Stromal cell of bone marrow (primary cell): Measurements from ENCODE around the gene GLG1.
"Not testable (repeated sequence)": the region's sequence is repeated elsewhere in the genome, so short reads cannot be mapped to it uniquely, and the experiment has no call there.

Experiments
- DNase-seq: peaks from one replicate; pipeline ENCODE4 v3.0.0-alpha.2; 2012; ENCODE audit warnings: low read depth

Gene GLG1

GRCh38 chr16:74409185-74409981 lies 197.5 kb downstream of the GLG1 start:
- not testable (repeated sequence) for DNase-seq

- not testable (repeated sequence) for DNase-seq
These were observed 199.6 kb downstream of the GLG1 start for GRCh38 chr16:74407362-74407705.

DNA sequence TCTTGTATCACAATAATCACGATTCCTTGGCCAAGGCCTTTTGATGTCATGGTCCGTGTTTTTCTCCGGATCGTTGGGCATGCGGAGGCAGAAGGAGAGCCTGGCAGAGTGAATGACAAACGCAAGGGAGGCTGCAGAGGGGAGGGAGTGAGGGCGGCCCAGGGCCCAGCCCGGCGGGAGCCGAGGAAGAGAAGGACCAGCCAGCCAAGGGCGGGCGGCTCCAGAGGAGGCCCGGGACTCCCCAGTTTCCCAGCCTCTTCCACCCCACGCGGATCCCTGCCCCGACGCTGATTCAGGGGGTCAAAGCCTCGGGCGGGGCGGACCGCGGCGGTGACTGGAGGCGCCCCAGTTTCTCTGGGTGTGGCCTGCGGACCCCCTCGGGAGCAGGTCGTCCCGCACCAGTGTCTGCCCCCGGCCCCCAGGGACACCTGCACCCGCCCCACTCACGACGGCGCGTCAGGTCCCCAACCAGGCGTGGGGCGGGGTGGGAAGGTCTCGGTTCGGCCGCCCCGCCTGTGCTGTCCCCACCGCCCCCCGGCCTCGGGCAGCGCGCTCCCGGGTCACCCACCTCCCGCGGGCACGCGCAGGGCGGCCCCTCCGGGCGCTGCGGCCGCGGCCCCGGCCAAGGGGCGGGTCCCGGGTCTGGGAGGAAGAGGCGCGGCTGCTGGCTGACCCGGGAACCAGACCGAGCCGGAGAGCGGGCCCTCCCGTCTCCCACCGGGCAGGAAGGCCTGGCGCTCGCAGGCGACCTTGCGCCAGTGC lies 200.1 kb downstream of the GLG1 start:
- DNase-seq: not testable (repeated sequence)

DNA sequence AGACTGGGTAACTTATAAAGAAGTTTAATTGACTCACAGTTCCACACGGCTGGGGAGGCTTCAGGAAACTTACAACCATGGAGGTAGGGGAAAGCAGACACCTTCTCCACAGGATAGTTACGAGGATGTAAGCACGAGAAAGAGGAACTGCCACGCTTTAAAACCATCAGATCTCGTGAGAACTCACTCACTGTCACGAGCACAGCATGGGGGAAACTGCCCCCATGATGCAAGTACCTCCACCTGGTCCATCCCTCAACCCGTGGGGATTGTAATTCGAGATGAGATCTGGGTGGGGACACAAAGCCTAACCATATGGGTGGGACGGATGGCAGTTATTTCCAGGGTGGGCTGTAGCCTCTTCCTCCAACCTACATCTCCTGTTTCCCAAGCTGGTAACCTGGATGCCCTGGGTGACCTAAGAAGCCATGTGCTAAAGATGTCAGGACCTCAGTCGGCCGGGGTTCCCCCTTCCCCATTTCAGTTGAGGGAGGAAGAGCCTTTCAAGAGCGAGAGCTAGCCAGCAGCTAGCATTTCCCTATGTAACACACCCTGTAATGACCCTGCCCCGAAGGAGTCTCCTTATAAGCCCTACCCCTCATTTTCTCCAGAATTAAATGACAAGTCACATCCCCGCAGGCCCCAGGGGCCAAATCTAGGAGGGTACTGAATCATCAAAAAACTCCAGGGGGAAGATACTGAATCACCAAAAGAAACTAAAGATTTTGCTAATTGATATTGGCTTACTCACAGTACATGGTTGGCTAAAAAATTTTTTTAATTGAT lies 202.6 kb downstream of the GLG1 start:
- DNase-seq: not testable (repeated sequence)

DNA sequence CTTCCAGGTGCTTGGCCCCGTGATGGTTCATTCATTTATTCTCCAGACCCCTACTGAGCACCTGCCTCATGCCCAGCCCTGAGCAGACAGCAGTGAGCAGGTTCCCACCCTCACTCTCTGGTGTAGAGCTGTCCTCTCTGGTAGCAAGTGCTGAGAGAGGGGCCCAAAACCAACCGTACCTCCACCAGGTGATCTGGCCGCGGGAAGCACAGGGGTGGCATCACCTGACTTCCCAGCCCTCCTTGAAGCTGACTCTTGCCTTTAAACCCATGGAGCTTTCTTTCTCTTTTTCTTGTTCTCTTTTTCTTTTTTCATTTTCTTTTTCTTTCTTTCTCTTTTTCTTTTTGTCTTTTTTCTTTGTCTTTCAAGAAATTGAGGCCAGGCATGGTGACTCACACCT lies 206.7 kb downstream of the GLG1 start:
- DNase-seq: not testable (repeated sequence)

- DNase-seq: not testable (repeated sequence)
These were observed 208.6 kb downstream of the GLG1 start for GRCh38 chr16:74398212-74398895.
